HepG2 (cell line): ENCODE results near the gene FTHL17. TPM values are rescaled to one million over a fixed set of nuclear protein-coding genes. Genes with fewer than 3 reads are reported as not detected.

ENCODE experiments used
- ATAC-seq: fragments of 200-7000 bp; cut with Tn5 transposase; 3 replicates; pipeline ENCODE4 v1.9.1; 2020; ENCODE audit warnings: mild to moderate bottlenecking, moderate library complexity
- BruUV-seq: library from RNA; stranded (reverse); fragments of 400-500 nt; replicated peaks from 2 replicates; lab custom pipeline; 2021; lab: Mats Ljungman, UMichigan
- CTCF ChIA-PET: fragments of 300-600 bp; formaldehyde crosslinking; extraction: SDS; loops from one replicate; lab custom pipeline; 2021; ENCODE audit warnings: low total read pairs, inconsistent platforms, low intra/inter-chr PET ratio; lab: Yijun Ruan, JAX
- POLR2A ChIA-PET: fragments of 350-600 bp; sonication (Branson Sonifier 250); formaldehyde crosslinking; loops from one replicate; lab custom pipeline; 2020; ENCODE audit warnings: antibody characterized with exemption, inconsistent platforms; lab: Yijun Ruan, JAX
- DNase-seq: peaks from one replicate; pipeline ENCODE4 v3.0.0-alpha.2; 2015; ENCODE audit warnings: low spot score
- FAIRE-seq: peaks from 3 replicates; lab custom pipeline; 2011; peaks lifted over from hg19 to GRCh38; lab: Jason Lieb, UNC
- H2AFZ ChIP-seq: one replicate; pipeline ENCODE4 v1.6.1; 2011; ENCODE audit warnings: low read length, inconsistent platforms
- H3K27ac ChIP-seq: fragments of 300-600 bp; 3 replicates; pipeline ENCODE4 v1.8.0; 2011; ENCODE audit warnings: mixed run types, mild to moderate bottlenecking, mixed read lengths, low read length, inconsistent platforms; ENCODE audit not compliant: insufficient read depth; ENCODE audit errors: extremely low read length
- H3K27me3 ChIP-seq, 2 experiments: fragments of 200-600 bp in 1 of 2; 2 replicates in 1 of 2; 3 replicates in 1 of 2; pipeline versions ENCODE4 v1.6.0 to v1.8.0; 2011; ENCODE audit warnings: low read length in 2 of 2, mild to moderate bottlenecking in 2 of 2, moderate library complexity in 2 of 2, inconsistent platforms in 1 of 2; ENCODE audit not compliant: insufficient read depth in 2 of 2, control insufficient read depth in 1 of 2
- H3K36me3 ChIP-seq, 2 experiments: fragments of 200-600 bp in 1 of 2; replicated peaks in 1 of 2; 2 replicates in 1 of 2; 3 replicates in 1 of 2; pipeline versions ENCODE4 v1.5.1 to v1.8.0; 2011; ENCODE audit warnings: low read length in 2 of 2, inconsistent platforms in 1 of 2; ENCODE audit not compliant: insufficient read depth in 2 of 2, control insufficient read depth in 1 of 2
- H3K4me1 ChIP-seq: 2 replicates; pipeline ENCODE4 v1.5.1; 2012; ENCODE audit warnings: low read length, inconsistent platforms; ENCODE audit not compliant: insufficient read depth
- H3K4me2 ChIP-seq: 2 replicates; pipeline ENCODE4 v1.6.0; 2011; ENCODE audit warnings: low read depth, low read length, inconsistent platforms
- H3K4me3 ChIP-seq, 3 experiments: fragments of 200-600 bp in 1 of 3; sonication (generic), shearing (Covaris generic) in 1 of 3; replicated peaks in 1 of 3; 2 replicates each; pipeline ENCODE4 v1.5.1; 2011 to 2016; ENCODE audit warnings: low read length in 3 of 3, inconsistent platforms in 2 of 3, low read depth in 2 of 3, mild to moderate bottlenecking in 2 of 3, control low read depth in 1 of 3, mixed read lengths in 1 of 3; ENCODE audit not compliant: insufficient read depth in 1 of 3
- H3K79me2 ChIP-seq: one replicate; pipeline ENCODE4 v1.6.1; 2011; ENCODE audit warnings: low read length, inconsistent platforms; ENCODE audit not compliant: insufficient read depth
- H3K9ac ChIP-seq: 2 replicates; pipeline ENCODE4 v1.6.0; 2011; ENCODE audit warnings: mild to moderate bottlenecking, low read depth, low read length, inconsistent platforms; ENCODE audit not compliant: insufficient read depth
- H3K9me3 ChIP-seq: 2 replicates; pipeline ENCODE4 v1.5.1; 2012; ENCODE audit warnings: mild to moderate bottlenecking, low read length
- H4K20me1 ChIP-seq: 2 replicates; pipeline ENCODE4 v1.6.0; 2011; ENCODE audit warnings: inconsistent platforms, mild to moderate bottlenecking, low read length, moderate library complexity; ENCODE audit not compliant: insufficient read depth
- ATF7-NPFF ChIP-seq: sonication (generic); formaldehyde crosslinking; IDR thresholded peaks from 2 replicates; pipeline ENCODE4 v1.8.1; 2023; ENCODE audit warnings: mild to moderate bottlenecking, low read depth, missing genetic modification reagents, moderate library complexity
- ETV6 ChIP-seq: sonication (generic); formaldehyde crosslinking; conservative IDR thresholded peaks from 2 replicates; pipeline ENCODE4 v1.4.0; 2020; ENCODE audit warnings: missing genetic modification reagents
- FOXO1 ChIP-seq: sonication (generic); formaldehyde crosslinking; IDR thresholded peaks from 2 replicates; pipeline ENCODE4 v1.4.0; 2020; ENCODE audit warnings: missing genetic modification reagents
- GZF1 ChIP-seq: sonication (generic); formaldehyde crosslinking; IDR thresholded peaks from 2 replicates; pipeline ENCODE4 v1.5.1; 2020; ENCODE audit warnings: mild to moderate bottlenecking, missing genetic modification reagents
- HES4 ChIP-seq: sonication (generic); formaldehyde crosslinking; IDR thresholded peaks from 2 replicates; pipeline ENCODE4 v1.9.0; 2021; ENCODE audit warnings: mild to moderate bottlenecking, missing genetic modification reagents, borderline replicate concordance
- IKZF5 ChIP-seq: IDR thresholded peaks from 2 replicates; pipeline ENCODE4 v1.6.1; 2018; ENCODE audit warnings: missing genetic modification reagents, mild to moderate bottlenecking, missing compliant biosample characterization
- ONECUT2 ChIP-seq: sonication (generic); formaldehyde crosslinking; IDR thresholded peaks from 2 replicates; pipeline ENCODE4 v1.4.0; 2020; ENCODE audit warnings: missing genetic modification reagents
- REST ChIP-seq, 2 experiments: IDR thresholded peaks; 2 replicates each; pipeline ENCODE4 v1.6.1; 2011 to 2012; ENCODE audit warnings: low read length in 2 of 2, borderline replicate concordance in 1 of 2, low read depth in 1 of 2, mild to moderate bottlenecking in 1 of 2, moderate library complexity in 1 of 2
- TSC22D2 ChIP-seq: sonication (generic); formaldehyde crosslinking; IDR thresholded peaks from 2 replicates; pipeline ENCODE4 v1.5.1; 2020; ENCODE audit warnings: missing genetic modification reagents, mild to moderate bottlenecking, borderline replicate concordance
- ZNF605 ChIP-seq: sonication (generic); formaldehyde crosslinking; IDR thresholded peaks from 2 replicates; pipeline ENCODE4 v1.8.0; 2022; ENCODE audit warnings: mild to moderate bottlenecking, missing genetic modification reagents
- ZSCAN22 ChIP-seq: sonication (generic); formaldehyde crosslinking; IDR thresholded peaks from 2 replicates; pipeline ENCODE4 v1.4.0; 2020; ENCODE audit warnings: mild to moderate bottlenecking, missing genetic modification reagents
- WGBS: methylation state at CpG from one replicate; pipeline ENCODE4 v1.1.6; 2017; ENCODE audit warnings: low lambda C conversion rate; 5-methylcytosine and 5-hydroxymethylcytosine counted together
- in situ Hi-C: cut with HindIII; loops from 2 replicates; pipeline ENCODE4 v1.10.0; 2017; ENCODE audit warnings: low pct_unique_long_range_greater_than_20kb; ENCODE audit not compliant: extremely low pct_ligation_motif_present
- intact Hi-C: fragments of 100-400 bp; cut with micrococcal nuclease; formaldehyde crosslinking; loops from one replicate; pipeline ENCODE4 v1.10.0; 2022; ENCODE audit not compliant: unreplicated experiment
- polyA plus RNA-seq, 8 experiments: library from polyadenylated mRNA; depleted of rRNA in 3 of 8; stranded (reverse) in 7 of 8; unstranded in 1 of 8; fragments of >200 nt; fragmentation: Illumina TruSeq in 4 of 8; extraction: Trizol in 4 of 8; gene quantifications; 2 replicates each; pipeline versions ENCODE4 v1.2.1 to v1.2.3, GENCODE V29; 2011 to 2016; ENCODE audit warnings: low read depth in 4 of 8, missing spikeins in 1 of 8, mixed read lengths in 1 of 8; ENCODE audit not compliant: insufficient read depth in 1 of 8
- total RNA-seq, 5 experiments: library from RNA; depleted of rRNA; stranded (reverse); fragments of >200 nt; fragmentation: Illumina TruSeq; extraction: Trizol; gene quantifications; 2 replicates each; pipeline ENCODE4 v1.2.3, GENCODE V29; 2016; ENCODE audit warnings: low read depth in 1 of 5

FTHL17 gene
- total and polyA plus RNA-seq, 2 of the 13 experiments (the other 11 are each of a cell fraction or from before 2014, with no cell fraction given) = not detected

- H3K9ac ChIP-seq = no peak overlapping the region
- BruUV-seq = no TSS peak
- H3K4me3 ChIP-seq = no peak overlapping the region
- TF ChIP-seq GZF1 (no peak), ETV6 (CRISPR knock-in tag) (no peak), ATF7-NPFF (no peak), IKZF5 (CRISPR knock-in tag) (no peak), ZSCAN22 (CRISPR knock-in tag) (no peak), HES4 (CRISPR knock-in tag) (no peak), ONECUT2 (CRISPR knock-in tag) (no peak), TSC22D2 (no peak), REST (IDR thresholded peaks at IDR 0.05; ENCODE audit: borderline replicate concordance in 1 of 2, low read depth in 1 of 2, low read length in 2 of 2) (no peak), FOXO1 (CRISPR knock-in tag) (no peak), ZNF605 (CRISPR knock-in tag) (no peak)
- TF ChIP-seq, all 625 proteins: peak for 0
- no peak overlapping the region for H3K4me2 ChIP-seq
- no peak overlapping the region for H2AFZ ChIP-seq
- H3K27me3 ChIP-seq = no peaks in the 10 kb centered on the region
- FAIRE-seq = no peak
- WGBS = 0% methylated on average over 1 of the region's 1 CpG
- no peak overlapping the region for H3K27ac ChIP-seq
- in situ Hi-C loops = no loop called here
- no peak for DNase-seq
- CTCF ChIA-PET = no interaction called here
- no peaks in the 10 kb centered on the region for H3K4me1 ChIP-seq
- H4K20me1 ChIP-seq = no peaks in the 10 kb centered on the region
- no peaks in the 10 kb centered on the region for H3K36me3 ChIP-seq
- intact Hi-C loops = no loop called here
- ATAC-seq = no peak
- no peaks in the 10 kb centered on the region for H3K79me2 ChIP-seq
- POLR2A ChIA-PET = no interaction called here
- H3K9me3 ChIP-seq = no peaks in the 10 kb centered on the region
Measured at GRCh38 chrX:31063114-31063513, 8.7 kb downstream of the FTHL17 start.
